NCI-H146 (cell line): ENCODE results near the gene CCDC12.
A peak's percentile ranks its signal among the peaks of the same experiment; 100 is the strongest.

ENCODE experiments used
- DNase-seq: peaks from one replicate; lab custom pipeline; 2025; lab: John Stamatoyannopoulos, UW

The CCDC12 gene

DNA sequence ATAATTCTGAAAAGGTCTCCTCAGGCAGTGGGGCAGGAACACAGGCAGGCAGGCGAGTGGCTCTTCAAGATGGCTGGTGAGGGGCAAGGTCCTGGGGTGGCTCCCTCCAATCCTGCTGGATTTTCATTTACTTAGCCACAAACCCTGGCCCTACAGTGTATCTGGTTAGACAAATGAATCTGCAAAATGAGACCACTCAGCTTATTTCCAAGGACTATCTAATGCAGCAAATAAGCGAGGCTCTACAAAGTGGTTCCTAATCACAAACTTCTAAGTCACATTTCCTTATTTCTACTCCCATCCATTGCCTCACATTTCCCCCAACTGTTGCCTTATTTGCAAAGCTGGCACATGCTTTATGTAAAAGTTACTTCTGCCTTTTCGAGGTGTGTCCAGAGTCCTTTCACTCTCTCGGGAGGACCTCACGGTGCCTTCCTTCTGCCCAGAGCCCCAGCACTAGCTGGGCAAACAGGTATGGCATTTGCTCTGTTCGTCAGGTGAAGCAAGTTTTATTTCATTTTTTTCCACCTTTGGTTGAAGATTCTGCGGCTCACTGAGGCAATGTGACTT, 40.5 kb downstream of the CCDC12 start:
- no peak for DNase-seq

GRCh38 chr3:46935168-46935858, 41.2 kb downstream of the CCDC12 start:
- DNase-seq = no peak

- DNase-seq = no peak
These were observed 41.9 kb downstream of the CCDC12 start for GRCh38 chr3:46934498-46935167.

DNA sequence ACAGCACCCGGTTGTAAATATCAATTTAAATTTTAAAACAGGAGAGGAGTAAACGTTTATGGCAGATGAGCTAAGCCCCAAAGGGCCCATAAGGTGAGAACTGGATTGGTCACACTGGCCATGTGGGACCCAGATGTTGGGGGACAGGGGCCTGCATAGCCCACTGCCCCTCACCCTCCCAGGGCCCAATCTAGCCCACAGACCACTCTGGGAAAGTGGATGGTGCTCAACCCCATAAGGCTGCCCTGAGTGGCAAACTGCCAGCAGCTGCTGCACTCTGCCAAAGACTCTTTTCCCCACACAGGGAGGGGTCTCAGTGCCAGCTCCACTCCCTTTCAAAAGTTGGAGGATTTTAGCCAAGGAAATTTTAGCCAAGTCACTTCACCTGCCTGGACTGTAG, 42.5 kb downstream of the CCDC12 start:
- no peak for DNase-seq

DNA sequence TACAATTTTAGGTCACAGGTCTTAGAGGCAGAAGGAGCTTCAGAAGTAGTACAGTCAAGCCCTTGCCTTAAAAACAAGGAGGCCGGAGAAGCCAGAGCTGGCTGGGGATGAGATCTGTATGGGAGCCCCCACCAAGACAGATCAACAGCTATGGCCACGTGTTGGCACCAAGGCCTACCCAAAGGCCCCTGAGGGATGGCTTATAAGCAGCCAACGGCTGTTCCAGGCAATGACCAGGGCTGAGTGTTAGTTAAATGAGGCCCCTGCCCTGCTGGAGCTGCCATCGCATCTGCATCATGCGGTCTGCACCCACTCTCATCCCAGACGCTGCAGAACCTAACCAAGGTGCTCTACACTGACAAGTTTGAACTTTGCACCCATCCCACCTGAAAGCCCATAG, 43.3 kb downstream of the CCDC12 start:
- DNase-seq = no peak

- DNase-seq = no peak
These were observed 43.9 kb downstream of the CCDC12 start for GRCh38 chr3:46932455-46933225.

DNA sequence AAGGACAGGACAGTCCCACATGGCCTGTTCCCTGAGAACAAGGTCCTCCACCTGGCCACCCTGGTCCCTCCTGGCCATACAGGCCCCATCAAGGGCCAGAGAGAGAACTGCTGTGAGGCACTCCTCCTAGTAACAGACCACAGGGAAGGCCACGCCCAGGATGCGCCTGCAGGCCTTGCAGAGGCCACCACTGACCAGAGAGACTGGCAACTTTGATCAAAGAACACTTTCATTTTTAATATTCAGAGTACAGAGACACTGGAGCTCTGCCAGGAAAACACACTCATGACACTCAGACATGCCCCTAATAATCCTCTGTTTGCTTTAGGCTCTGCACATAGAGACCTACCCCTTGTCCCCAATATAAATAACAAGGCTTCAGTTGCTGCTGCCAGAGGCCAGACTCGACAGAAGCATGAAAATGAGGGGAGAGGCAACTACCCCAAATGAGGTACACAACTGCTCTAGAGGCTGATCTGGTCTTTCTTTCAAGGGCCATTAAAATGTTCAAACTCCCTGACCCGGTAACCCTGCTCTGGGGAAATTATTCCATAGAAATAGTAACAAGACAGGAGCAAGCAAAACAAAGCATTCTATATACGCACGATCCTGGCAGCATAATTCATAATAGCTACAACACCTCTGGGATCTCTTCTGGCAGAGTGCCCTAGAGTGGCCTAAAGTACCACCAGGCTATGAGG, 44.8 kb downstream of the CCDC12 start:
- DNase-seq = peak; percentile 18

GRCh38 chr3:46930945-46931403, 45.6 kb downstream of the CCDC12 start:
- DNase-seq = no peak

DNA sequence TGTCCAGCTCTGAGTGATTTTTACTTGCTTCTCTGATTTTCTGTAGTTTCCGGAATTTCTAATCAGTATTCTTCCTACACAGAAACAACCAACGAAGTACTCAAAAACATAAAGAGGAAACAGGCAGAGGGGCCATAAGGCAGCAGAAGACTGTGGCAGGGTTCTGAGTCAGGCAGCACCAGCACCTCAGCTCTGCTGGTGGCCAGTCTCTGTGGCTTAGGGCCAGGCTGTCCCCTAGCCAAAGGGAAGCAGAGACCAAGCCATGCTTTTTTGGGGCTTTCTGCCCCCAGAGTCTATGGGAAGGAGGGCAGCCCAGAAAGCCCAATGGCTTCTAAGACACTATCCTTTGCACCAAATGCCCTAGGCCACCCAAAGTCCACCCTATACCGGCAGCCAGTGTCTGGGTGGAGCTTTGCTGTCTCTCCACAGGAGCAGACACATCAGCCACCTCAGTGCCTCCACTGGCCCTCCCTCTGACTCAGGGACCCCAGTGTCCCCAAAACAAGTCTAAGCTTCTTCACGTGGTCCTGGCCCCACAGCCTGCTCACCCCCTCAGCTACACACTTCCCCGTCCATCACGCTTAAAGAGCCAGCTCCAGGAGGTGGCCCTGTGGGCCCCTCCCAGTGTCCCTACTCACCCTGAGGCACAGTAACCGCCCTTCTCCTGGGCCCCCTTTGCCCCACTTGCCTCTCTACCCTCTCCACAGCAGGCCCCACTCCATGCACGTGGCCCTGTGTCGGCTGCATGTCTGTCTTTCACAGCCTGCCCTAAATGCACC, 46.2 kb downstream of the CCDC12 start:
- DNase-seq = no peak

- DNase-seq = no peak
These were observed 47.2 kb downstream of the CCDC12 start for GRCh38 chr3:46929324-46929723.

DNA sequence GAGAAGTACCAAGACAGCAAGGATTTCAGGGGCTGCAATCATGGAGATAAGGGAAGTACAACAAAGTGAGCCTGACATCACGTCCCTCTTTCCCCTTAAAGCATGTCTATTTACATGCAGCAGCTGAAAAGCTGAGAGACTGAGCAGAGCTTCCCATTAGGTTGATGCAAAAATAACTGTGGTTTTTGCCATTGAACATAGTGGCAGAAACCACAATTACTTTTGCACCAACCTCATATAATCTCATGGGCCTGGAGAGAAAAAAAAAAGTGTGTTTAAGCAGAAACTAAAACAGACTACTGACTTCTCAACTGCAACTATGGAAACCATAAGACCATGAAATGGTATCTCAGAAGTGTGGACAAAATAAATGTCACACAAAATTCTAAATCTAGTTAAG, 48.3 kb downstream of the CCDC12 start:
- no peak for DNase-seq

DNA sequence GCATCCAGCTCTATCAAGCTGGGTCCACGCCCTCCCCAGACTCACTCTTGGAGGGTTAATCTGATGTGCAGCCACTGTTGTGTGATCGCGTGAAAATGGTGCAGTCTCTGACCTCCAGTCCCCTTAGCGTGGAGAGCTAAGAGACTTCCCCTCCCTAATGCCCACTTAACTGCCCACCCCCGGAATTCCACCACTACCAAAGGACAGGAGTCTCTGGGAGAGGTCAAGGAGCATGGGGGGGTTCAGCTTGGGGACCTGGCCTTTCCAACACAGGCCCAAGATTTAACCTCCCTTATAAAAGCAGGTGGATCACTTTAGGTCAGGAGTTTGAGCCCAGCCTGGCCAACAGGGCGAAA, 48.8 kb downstream of the CCDC12 start:
- no peak for DNase-seq

- DNase-seq = no peak
These were observed 49.5 kb downstream of the CCDC12 start for GRCh38 chr3:46926871-46927717.

DNA sequence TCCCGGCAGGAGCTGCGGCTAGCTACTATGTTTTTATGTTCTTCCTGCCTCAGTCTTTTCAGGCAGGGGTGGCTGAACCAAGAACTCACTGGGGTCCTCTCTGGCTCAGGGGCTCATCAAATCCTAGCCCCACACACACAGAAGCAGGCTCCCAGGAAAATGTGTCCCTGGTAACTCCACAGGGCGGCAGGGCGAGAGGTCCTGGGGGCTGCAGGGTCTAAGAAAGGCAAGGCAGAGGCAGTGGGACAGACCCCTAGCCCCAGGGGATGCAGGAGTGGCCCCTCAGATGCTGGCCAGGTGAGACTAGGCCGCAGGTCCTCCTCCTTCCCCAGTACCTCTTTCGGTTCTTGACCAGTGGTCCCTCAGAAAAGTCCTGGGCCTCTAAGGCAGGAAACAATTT, 50.1 kb downstream of the CCDC12 start:
- DNase-seq = no peak

DNA sequence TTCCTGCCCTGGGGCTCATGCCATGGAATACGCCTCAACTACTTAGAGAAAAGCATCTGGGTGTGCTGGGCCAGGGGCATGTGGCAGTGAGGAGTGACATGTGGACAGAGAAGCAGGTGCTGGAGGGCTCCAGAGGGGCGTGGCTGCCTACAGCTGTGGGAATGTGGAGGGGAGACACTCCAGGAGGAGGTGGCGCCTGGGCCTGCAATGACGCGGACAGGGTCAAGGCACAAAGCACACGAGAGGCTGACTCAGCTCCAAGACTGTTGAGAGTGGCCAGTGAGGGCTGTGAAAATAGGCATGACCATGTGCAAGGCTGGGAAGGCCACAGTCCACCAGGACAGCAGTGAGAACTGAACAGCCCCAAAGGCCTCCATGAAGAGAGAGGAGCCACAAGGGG, 50.5 kb downstream of the CCDC12 start:
- no peak for DNase-seq

GRCh38 chr3:46925585-46925934, 51.0 kb downstream of the CCDC12 start:
- DNase-seq = no peak

DNA sequence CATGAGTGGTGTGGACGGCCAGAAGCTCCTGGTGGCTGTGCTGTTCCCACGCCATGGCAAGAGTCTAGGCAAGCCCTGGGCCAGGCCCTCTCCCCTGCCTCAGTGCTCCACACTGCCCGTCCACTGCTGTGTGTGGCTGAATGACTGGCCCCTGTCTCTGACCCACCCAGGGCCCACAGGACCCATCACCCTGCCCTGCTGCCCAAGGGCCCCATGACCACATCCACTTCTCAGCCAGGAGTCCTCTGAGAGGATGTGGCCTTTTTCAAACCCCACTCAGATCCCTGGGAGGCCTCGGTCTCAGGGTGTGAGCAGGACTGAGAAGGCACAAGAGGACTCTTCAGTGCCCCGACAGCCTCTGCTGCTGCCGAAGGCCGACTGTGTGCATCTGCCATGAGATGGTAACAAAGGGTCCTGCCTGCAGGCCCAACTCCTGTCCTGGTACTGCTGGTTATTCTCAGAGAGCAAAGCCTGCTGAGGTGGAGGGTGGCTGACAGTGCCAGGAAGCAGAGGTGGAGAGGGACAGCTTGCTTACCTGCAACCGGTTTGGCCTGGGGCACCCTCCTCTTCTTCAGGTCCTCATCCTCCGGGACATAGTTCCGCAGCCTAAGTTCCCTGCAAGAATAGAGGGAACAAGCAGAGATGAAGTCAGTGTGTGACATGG, 51.5 kb downstream of the CCDC12 start:
- no peak for DNase-seq

GRCh38 chr3:46923559-46924350, 52.8 kb downstream of the CCDC12 start:
- no peak for DNase-seq
